HUES64 (cell line): ENCODE measurements around the gene NT5C1A.

Experiments used
- H3K27ac ChIP-seq: 2 replicates; pipeline ENCODE4 v1.7.0; 2013; ENCODE audit warnings: low read depth, low read length, inconsistent platforms
- H3K27me3 ChIP-seq: 2 replicates; pipeline ENCODE4 v1.6.1; 2013; ENCODE audit warnings: mild to moderate bottlenecking, low read length; ENCODE audit not compliant: insufficient read depth
- H3K36me3 ChIP-seq: 2 replicates; pipeline ENCODE4 v1.6.1; 2013; ENCODE audit warnings: mild to moderate bottlenecking, low read length; ENCODE audit not compliant: insufficient read depth
- H3K4me1 ChIP-seq: 2 replicates; pipeline ENCODE4 v1.6.1; 2013; ENCODE audit warnings: mild to moderate bottlenecking, low read length, moderate library complexity; ENCODE audit not compliant: insufficient read depth
- H3K4me3 ChIP-seq: 2 replicates; pipeline ENCODE4 v1.5.1; 2013; ENCODE audit warnings: mild to moderate bottlenecking, low read length, moderate library complexity
- H3K9ac ChIP-seq: 2 replicates; pipeline ENCODE4 v1.6.1; 2013; ENCODE audit warnings: mild to moderate bottlenecking, low read depth, low read length
- H3K9me3 ChIP-seq: 2 replicates; pipeline ENCODE4 v1.6.1; 2013; ENCODE audit warnings: low read depth, low read length; ENCODE audit not compliant: insufficient read depth
- WGBS: fragments of 150-250, 120-280 bp; methylation state at CpG from one replicate; pipeline ENCODE4 v1.1.7; 2013; ENCODE audit warnings: missing lambda C conversion rate; 5-methylcytosine and 5-hydroxymethylcytosine counted together

The NT5C1A gene

DNA sequence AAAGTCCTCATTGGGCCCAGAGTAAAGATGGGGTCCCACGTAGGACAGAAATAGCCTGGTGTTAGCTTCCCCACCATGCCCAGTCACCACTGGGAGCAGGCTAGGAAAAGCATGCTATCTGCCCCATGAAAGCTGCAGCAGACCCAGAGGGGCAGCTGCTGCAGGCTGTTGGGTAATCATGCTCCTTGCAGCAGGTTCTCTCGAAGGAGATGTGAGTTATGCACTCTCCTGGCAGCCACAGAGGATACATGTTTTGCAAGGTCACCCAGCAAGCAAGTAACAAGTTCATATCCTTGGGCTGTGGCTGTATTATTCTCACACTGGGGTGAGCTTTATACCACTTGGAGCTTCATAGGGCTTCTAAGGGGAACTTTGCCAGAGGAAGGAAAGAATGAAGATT is 23.4 kb downstream of the NT5C1A start:
- no peaks in the 10 kb centered on the region for H3K36me3 ChIP-seq
- no peak overlapping the region for H3K27ac ChIP-seq
- H3K27me3 ChIP-seq = peaks cover 75% of the 10 kb centered on the region
- no peak overlapping the region for H3K4me3 ChIP-seq
- 56% methylated on average over 2 of the region's 2 CpGs for WGBS
- H3K9me3 ChIP-seq = no peaks in the 10 kb centered on the region
- peaks cover 6% of the 10 kb centered on the region for H3K4me1 ChIP-seq
- H3K9ac ChIP-seq = no peak overlapping the region

DNA sequence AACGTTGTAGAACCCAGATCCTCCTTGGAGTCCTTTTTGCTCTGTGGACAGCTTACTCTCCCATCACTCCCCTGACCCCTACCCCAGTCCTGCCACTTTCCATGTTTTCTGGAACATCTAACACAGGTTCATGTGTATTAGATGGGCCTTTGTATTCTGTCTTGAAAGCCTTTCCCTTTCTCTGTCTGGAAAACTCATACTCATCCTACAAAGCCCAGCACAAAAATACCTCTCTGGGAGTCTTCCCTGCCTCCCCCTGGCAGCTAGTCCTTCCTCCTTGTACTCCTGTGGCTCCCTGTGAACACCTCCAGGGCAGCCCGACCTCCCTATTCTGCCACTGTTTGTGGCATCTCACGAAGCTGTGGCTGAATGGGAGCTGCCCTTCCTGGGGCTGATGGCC is 24.7 kb downstream of the NT5C1A start:
- WGBS = 72% methylated on average over 3 of the region's 3 CpGs
- Histone ChIP-seq H3K4me3 (no peak overlapping the region), H3K9ac (no peak overlapping the region), H3K9me3 (no peaks in the 10 kb centered on the region), H3K27me3 (peaks cover 80% of the 10 kb centered on the region), H3K36me3 (no peaks in the 10 kb centered on the region), H3K4me1 (peaks cover 6% of the 10 kb centered on the region), H3K27ac (no peak overlapping the region)

DNA sequence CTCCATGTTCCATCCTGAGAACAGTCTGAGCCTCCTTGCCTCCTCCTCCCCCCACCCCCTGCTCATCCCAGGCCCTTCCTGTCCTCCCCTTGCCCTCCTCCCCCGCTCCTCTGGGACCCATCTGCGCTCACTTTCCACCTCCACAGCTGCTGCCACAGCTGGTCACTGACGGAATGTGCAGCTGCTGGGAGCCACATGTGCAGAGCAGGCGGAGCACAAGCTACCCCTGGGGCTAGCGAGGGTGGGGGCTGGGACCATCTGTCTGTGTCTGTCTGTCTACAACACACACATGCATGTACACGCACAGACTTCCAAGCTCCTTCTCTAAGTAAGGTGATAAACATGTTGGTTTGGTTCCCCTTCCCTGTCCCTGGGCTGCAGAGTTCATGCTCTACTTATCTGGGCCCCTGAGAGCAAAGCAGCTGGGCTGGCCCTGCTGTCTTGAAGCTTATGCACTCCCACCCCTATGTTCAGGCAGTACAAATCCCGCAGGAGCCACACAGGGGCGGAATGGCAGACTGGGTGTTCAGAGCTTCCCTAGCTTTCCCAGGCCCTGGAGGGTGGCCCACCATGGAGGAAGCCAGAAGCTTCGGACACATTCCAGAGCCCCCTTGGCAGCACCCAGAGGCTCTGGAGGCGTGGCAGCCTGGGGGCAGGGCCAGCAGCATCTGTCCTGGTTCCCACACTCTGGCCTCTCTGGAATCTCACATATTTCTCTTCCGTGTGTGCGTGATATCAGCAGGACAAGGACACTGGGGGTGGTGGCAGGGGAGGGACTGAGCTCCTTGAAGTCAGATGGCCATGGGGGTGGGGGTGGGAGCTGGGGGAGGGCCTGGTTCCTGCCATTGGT is 25.4 kb downstream of the NT5C1A start:
- H3K9me3 ChIP-seq = no peaks in the 10 kb centered on the region
- no peaks in the 10 kb centered on the region for H3K36me3 ChIP-seq
- no peak overlapping the region for H3K9ac ChIP-seq
- peaks cover 6% of the 10 kb centered on the region for H3K4me1 ChIP-seq
- H3K4me3 ChIP-seq = no peak overlapping the region
- 48% methylated on average over 11 of the region's 12 CpGs for WGBS
- peaks cover 85% of the 10 kb centered on the region for H3K27me3 ChIP-seq
- H3K27ac ChIP-seq = peak overlapping the region; percentile 28; the same call in 1 of the 2 replicates

DNA sequence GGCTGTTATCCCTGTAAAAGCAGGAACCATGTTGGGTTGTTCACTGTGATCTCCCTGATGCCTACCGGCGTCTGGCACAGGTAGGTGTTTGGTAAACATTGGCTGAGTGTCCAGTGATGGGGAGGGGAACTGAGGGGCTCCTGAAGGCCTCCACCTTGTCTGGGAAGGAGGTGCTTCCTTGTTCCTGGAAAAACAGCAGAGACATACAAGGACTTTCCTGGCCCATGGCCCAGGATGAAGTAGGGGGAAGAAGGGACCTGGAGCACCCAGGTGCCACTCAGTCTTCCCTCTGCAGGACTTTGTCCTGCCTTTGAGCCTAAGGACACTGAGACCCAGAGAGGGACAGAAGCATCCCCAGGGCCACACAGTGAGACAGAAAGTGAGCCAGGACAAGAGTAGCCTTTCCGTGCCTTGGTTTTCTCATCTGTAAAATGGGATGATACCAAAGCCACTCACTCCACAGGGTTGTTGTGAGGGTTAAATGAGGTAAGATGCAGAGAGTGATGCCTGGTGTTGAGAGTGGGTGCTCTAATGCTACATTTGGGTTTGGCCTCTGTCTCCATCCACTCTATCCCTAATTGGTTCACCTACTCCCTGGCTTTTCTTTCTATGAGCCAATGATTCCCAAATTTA is 26.4 kb downstream of the NT5C1A start:
- Histone ChIP-seq H3K4me3 (no peak overlapping the region), H3K27ac (no peak overlapping the region), H3K9ac (no peak overlapping the region), H3K27me3 (peaks cover 85% of the 10 kb centered on the region), H3K9me3 (no peaks in the 10 kb centered on the region), H3K36me3 (no peaks in the 10 kb centered on the region), H3K4me1 (peaks cover 6% of the 10 kb centered on the region)
- 88% methylated on average over 3 of the region's 3 CpGs for WGBS

DNA sequence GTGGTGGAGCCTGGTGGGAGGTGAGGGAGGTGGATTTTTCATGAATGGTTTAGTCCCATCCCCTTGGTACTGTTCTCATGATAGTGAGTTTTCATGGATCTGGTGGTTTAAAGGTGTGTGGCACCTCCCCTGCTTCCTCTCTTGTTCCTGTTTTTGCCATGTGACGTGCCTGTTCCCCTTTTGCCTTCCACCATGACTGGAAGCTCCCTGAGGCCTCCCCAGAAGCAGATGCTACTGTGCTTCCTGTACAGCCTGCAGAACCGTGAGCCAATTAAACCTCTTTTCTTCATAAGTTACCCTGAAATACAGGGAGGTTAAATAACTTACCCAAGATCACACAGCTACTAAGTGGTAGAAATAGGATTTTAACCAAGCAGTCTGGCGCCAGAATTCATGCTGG is 28.2 kb downstream of the NT5C1A start:
- Histone ChIP-seq H3K27me3 (peaks cover 91% of the 10 kb centered on the region), H3K9me3 (no peaks in the 10 kb centered on the region), H3K27ac (no peak overlapping the region), H3K9ac (no peak overlapping the region), H3K36me3 (no peaks in the 10 kb centered on the region), H3K4me3 (no peak overlapping the region), H3K4me1 (peaks cover 6% of the 10 kb centered on the region)
- WGBS = 73% methylated on average over 2 of the region's 3 CpGs

DNA sequence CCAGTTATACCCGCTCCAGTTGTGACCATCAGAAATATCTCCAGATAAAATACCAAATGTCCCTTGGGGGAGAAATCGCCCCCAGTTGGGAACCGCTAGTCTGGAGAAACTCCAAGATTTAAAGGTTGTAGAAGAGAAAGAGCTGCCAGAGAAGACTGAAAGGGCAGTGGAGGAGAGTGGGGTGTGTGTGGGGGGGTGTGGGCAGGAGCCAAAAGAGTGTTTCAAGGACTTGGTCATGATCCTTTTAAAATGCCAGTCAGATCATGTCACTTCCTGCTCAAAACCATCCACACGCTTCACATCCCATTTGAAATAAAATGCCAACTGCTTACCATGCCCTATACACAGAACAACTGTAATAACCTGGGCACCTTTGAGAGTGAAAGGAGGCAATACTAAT is 29.1 kb downstream of the NT5C1A start:
- H3K4me3 ChIP-seq = no peak overlapping the region
- H3K9ac ChIP-seq = no peak overlapping the region
- H3K4me1 ChIP-seq = peaks cover 6% of the 10 kb centered on the region
- no peak overlapping the region for H3K27ac ChIP-seq
- H3K9me3 ChIP-seq = no peaks in the 10 kb centered on the region
- no peaks in the 10 kb centered on the region for H3K36me3 ChIP-seq
- H3K27me3 ChIP-seq = peaks cover 91% of the 10 kb centered on the region
- WGBS = 89% methylated on average over 4 of the region's 4 CpGs

DNA sequence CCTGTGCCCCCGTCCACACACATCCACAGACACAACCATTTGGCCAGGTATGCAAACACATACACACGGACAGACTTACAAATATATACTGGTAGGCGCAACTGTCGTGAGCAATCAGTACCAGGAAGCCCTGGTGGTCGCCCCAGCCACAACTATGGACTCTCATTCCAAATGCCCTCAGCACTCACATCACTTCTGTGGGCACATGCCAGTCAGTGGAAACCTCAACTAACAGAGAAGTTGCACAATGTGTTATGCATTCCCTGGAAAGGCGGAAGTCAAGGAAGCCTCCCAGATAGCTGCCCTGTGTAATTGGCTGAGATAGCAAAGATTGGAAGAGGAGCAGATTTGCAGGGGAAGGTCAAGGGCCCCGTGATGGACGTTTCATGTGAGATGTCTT is 31.0 kb downstream of the NT5C1A start:
- whole genome bisulfite sequencing = 88% methylated on average over 8 of the region's 8 CpGs
- Histone ChIP-seq H3K9me3 (no peaks in the 10 kb centered on the region), H3K27ac (no peak overlapping the region), H3K4me1 (peaks cover 2% of the 10 kb centered on the region; the same call in 1 of the 2 replicates), H3K27me3 (peaks cover 95% of the 10 kb centered on the region), H3K9ac (no peak overlapping the region), H3K4me3 (no peak overlapping the region), H3K36me3 (no peaks in the 10 kb centered on the region)

DNA sequence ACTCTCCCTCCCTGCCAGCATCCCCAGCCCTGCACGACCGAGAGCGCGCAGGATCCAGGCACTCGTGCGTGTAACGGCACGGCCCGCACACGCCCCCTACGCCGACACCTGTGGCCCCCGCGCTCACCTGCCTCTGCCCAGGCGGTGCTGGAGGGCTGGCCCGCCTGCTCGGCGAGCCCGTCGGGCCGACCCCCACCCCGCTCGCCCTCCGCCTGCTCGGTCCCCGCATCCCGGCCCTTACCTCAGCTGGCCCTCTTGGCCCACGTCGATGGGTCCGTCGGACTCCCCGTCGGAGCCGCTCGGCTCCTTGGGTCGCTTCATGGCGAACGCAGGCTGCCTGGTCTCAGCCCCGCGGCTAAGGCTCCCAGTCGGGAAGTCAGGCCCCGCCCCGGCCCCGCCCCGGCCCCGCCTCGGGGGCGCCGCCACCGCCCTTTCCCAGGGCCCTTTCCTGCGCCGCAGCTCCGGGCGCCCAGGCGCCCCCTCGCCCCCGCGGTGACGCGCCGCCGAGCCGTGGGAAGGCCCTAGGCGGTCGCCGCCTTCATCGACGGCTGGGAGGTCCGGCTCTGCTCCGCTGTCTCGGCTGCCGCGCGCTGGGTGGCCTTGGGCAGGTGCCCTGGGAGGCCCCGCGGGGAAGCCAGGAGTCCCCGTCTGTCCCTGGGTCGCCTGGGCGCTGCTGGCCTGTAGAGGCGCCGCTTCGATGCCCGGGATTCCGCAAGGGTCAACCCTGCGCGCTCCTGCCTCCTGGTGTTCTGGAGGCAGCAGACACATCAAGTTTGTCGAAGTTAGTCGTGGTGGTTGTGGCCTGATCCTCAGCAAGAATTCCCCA is 32.4 kb downstream of the NT5C1A start, which contains the start of gene HEYL:
Gene HEYL (minus strand): TSS at position 339 of the 826 bp plus-strand sequence. CDS start 18 bp downstream, at position 321.
- Histone ChIP-seq H3K9ac (no peak within 1 kb of the TSS; the same call in 1 of the 2 replicates), H3K4me3 (peak within 1 kb of the TSS; percentile 60), H3K9me3 (no peaks in the 10 kb centered on the region), H3K36me3 (no peaks in the 10 kb centered on the region), H3K27me3 (peaks cover 95% of the 10 kb centered on the region), H3K4me1 (peaks cover 5% of the 10 kb centered on the region; the same call in 1 of the 2 replicates), H3K27ac (no peak within 1 kb of the TSS)
- 3% methylated on average over 88 of the region's 88 CpGs for WGBS

DNA sequence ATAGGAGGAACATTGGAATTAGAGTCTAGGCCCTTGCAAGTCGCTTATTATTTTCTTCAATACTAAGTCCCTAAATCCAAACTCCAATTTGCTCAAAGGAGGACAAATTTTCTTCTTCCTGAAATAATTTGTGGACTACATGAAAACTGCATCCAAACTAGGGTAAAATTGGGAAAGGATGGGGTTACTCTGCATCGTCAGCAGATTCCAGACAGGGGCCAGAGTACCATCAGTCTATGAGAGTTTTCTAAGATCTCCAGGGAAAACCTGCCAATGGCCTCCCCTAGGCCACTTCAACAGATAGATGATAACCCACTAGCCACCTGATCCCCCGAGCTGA is 33.0 kb downstream of the NT5C1A start:
- Histone ChIP-seq H3K9me3 (no peaks in the 10 kb centered on the region), H3K4me1 (peaks cover 5% of the 10 kb centered on the region; the same call in 1 of the 2 replicates), H3K4me3 (peak overlapping the region; percentile 60), H3K9ac (no peak overlapping the region), H3K27ac (no peak overlapping the region), H3K36me3 (no peaks in the 10 kb centered on the region), H3K27me3 (peaks cover 95% of the 10 kb centered on the region)
- WGBS = 71% methylated on average over 3 of the region's 3 CpGs

DNA sequence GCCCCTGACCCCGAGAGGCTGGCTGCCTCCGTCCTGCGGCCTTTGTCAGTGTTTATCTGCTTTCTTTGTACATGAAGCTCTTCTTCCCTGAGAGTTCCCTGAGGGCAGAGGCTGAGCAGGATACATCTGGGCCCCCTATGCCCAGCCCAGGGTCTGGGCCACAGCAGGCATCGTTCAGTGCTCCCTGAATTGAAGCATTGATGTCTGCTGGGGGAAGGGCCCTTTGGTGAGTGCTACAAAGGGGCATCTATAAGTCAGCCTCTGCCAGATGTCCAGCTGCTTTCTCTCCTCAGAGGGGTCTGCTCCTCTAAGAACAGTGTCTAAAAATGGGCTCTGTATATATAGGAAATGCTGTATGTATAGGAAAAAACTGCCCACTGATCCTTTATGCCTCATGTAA is 34.5 kb downstream of the NT5C1A start:
- Histone ChIP-seq H3K9me3 (no peaks in the 10 kb centered on the region), H3K4me1 (peaks cover 5% of the 10 kb centered on the region; the same call in 1 of the 2 replicates), H3K27ac (no peak overlapping the region), H3K9ac (no peak overlapping the region), H3K4me3 (no peak overlapping the region), H3K27me3 (peaks cover 94% of the 10 kb centered on the region), H3K36me3 (no peaks in the 10 kb centered on the region)
- 67% methylated on average over 4 of the region's 4 CpGs for WGBS

DNA sequence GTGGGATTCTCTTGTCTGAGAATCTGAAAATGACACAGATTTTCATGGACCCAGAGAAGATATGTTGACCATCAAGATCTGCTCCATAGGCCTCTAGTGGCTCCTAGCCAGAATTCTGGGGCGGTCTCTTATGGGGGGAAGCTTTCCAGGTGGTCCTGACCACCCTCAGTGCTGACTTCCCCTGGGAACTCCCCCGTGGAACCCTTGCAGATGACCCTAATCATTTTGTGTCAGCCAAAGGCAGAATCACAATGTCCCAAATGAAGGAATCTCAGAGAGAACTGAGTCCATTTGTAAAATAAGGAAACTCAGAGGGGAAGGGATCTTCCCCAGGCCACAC is 36.1 kb downstream of the NT5C1A start:
- Histone ChIP-seq H3K4me1 (peaks cover 5% of the 10 kb centered on the region; the same call in 1 of the 2 replicates), H3K27me3 (peaks cover 97% of the 10 kb centered on the region), H3K4me3 (no peak overlapping the region), H3K9me3 (no peaks in the 10 kb centered on the region), H3K27ac (no peak overlapping the region), H3K9ac (no peak overlapping the region), H3K36me3 (no peaks in the 10 kb centered on the region)
- 49% methylated on average over 2 of the region's 2 CpGs for WGBS
